Measurements from ENCODE around the gene TLE3. TPM values are rescaled to one million over a fixed set of nuclear protein-coding genes. Genes with fewer than 3 reads are reported as not detected.

Gene TLE3
- total and polyA plus RNA-seq, 3 experiments from 2014 or later: 19.4 to 76.5 (median 73.1) TPM

- Histone ChIP-seq H3K36me3 (ENCODE audit: insufficient read depth, low read length) (no peaks in the 10 kb centered on the region), H3K27ac (ENCODE audit: low read depth, low read length) (no peak overlapping the region), H3K4me3 (ENCODE audit: low read length) (no peak overlapping the region), H3K9me3 (ENCODE audit: low read length) (no peaks in the 10 kb centered on the region), H3K4me1 (ENCODE audit: insufficient read depth, low read length) (no peaks in the 10 kb centered on the region), H3K27me3 (ENCODE audit: insufficient read depth, low read length, poor library complexity, severe bottlenecking) (no peaks in the 10 kb centered on the region)
- H3K27ac Mint-ChIP-seq: no peak overlapping the region
- no peaks in the 10 kb centered on the region for H3K4me1 Mint-ChIP-seq
- POLR2A ChIA-PET: no interaction called here
- H3K9me3 Mint-ChIP-seq: no peaks in the 10 kb centered on the region
- peak in 1 of 5 donors; percentile 13 for DNase-seq
- H3K4me3 Mint-ChIP-seq: no peak overlapping the region
- H3K36me3 Mint-ChIP-seq: no peaks in the 10 kb centered on the region
- H3K27me3 Mint-ChIP-seq: no peaks in the 10 kb centered on the region
- CTCF ChIA-PET: no interaction called here
Observed at GRCh38 chr15:70036585-70037291, 61.0 kb downstream of the TLE3 start.

GRCh38 chr15:70035719-70036077 lies 62.0 kb downstream of the TLE3 start:
- Mint-ChIP-seq H3K9me3 (no peaks in the 10 kb centered on the region), H3K27ac (no peak overlapping the region), H3K4me3 (no peak overlapping the region), H3K4me1 (no peaks in the 10 kb centered on the region), H3K36me3 (no peaks in the 10 kb centered on the region), H3K27me3 (no peaks in the 10 kb centered on the region)
- Histone ChIP-seq H3K4me1 (ENCODE audit: insufficient read depth, low read length) (no peaks in the 10 kb centered on the region), H3K4me3 (ENCODE audit: low read length) (no peak overlapping the region), H3K27ac (ENCODE audit: low read depth, low read length) (no peak overlapping the region), H3K27me3 (ENCODE audit: insufficient read depth, low read length, poor library complexity, severe bottlenecking) (no peaks in the 10 kb centered on the region), H3K9me3 (ENCODE audit: low read length) (no peaks in the 10 kb centered on the region), H3K36me3 (ENCODE audit: insufficient read depth, low read length) (no peaks in the 10 kb centered on the region)
- CTCF ChIA-PET: no interaction called here
- POLR2A ChIA-PET: no interaction called here
- no peak for DNase-seq

GRCh38 chr15:70035051-70035718 lies 62.5 kb downstream of the TLE3 start:
- no peaks in the 10 kb centered on the region for H3K9me3 ChIP-seq (ENCODE audit: low read length)
- H3K36me3 Mint-ChIP-seq: no peaks in the 10 kb centered on the region
- POLR2A ChIA-PET: no interaction called here
- H3K36me3 ChIP-seq (ENCODE audit: insufficient read depth, low read length): no peaks in the 10 kb centered on the region
- H3K27me3 ChIP-seq (ENCODE audit: insufficient read depth, low read length, poor library complexity, severe bottlenecking): no peaks in the 10 kb centered on the region
- H3K4me3 Mint-ChIP-seq: no peak overlapping the region
- CTCF ChIA-PET: no interaction called here
- no peak overlapping the region for H3K4me3 ChIP-seq (ENCODE audit: low read length)
- no peaks in the 10 kb centered on the region for H3K4me1 ChIP-seq (ENCODE audit: insufficient read depth, low read length)
- DNase-seq: peak in 1 of 5 donors; percentile 42
- no peak overlapping the region for H3K27ac ChIP-seq (ENCODE audit: low read depth, low read length)
- no peaks in the 10 kb centered on the region for H3K9me3 Mint-ChIP-seq
- H3K27ac Mint-ChIP-seq: peak overlapping the region in 2 of 8 donors; percentile 21 to 57
- H3K4me1 Mint-ChIP-seq: no peaks in the 10 kb centered on the region
- no peaks in the 10 kb centered on the region for H3K27me3 Mint-ChIP-seq

- Histone ChIP-seq H3K9me3 (ENCODE audit: low read length) (no peaks in the 10 kb centered on the region), H3K27me3 (ENCODE audit: insufficient read depth, low read length, poor library complexity, severe bottlenecking) (no peaks in the 10 kb centered on the region), H3K4me3 (ENCODE audit: low read length) (no peak overlapping the region), H3K4me1 (ENCODE audit: insufficient read depth, low read length) (no peaks in the 10 kb centered on the region), H3K27ac (ENCODE audit: low read depth, low read length) (no peak overlapping the region), H3K36me3 (ENCODE audit: insufficient read depth, low read length) (no peaks in the 10 kb centered on the region)
- H3K9me3 Mint-ChIP-seq: no peaks in the 10 kb centered on the region
- H3K27ac Mint-ChIP-seq: no peak overlapping the region
- H3K36me3 Mint-ChIP-seq: no peaks in the 10 kb centered on the region
- no peak for DNase-seq
- no peaks in the 10 kb centered on the region for H3K4me1 Mint-ChIP-seq
- H3K27me3 Mint-ChIP-seq: no peaks in the 10 kb centered on the region
- POLR2A ChIA-PET: no interaction called here
- no peak overlapping the region for H3K4me3 Mint-ChIP-seq
- CTCF ChIA-PET: no interaction called here
Observed at GRCh38 chr15:70034596-70034995, 63.1 kb downstream of the TLE3 start.

- H3K27me3 Mint-ChIP-seq: peaks cover 0 to under 1% of the 10 kb centered on the region in 2 donors
- Histone ChIP-seq H3K4me3 (ENCODE audit: low read length) (no peak overlapping the region), H3K27ac (ENCODE audit: low read depth, low read length) (no peak overlapping the region), H3K9me3 (ENCODE audit: low read length) (no peaks in the 10 kb centered on the region), H3K27me3 (ENCODE audit: insufficient read depth, low read length, poor library complexity, severe bottlenecking) (no peaks in the 10 kb centered on the region), H3K4me1 (ENCODE audit: insufficient read depth, low read length) (no peaks in the 10 kb centered on the region), H3K36me3 (ENCODE audit: insufficient read depth, low read length) (no peaks in the 10 kb centered on the region)
- peak in 1 of 5 donors; percentile 38 for DNase-seq
- no peaks in the 10 kb centered on the region for H3K36me3 Mint-ChIP-seq
- no peak overlapping the region for H3K27ac Mint-ChIP-seq
- ChIA-PET CTCF (no interaction called here), POLR2A (no interaction called here)
- H3K9me3 Mint-ChIP-seq: no peaks in the 10 kb centered on the region
- H3K4me3 Mint-ChIP-seq: no peak overlapping the region
- no peaks in the 10 kb centered on the region for H3K4me1 Mint-ChIP-seq
Observed at GRCh38 chr15:70034141-70034540, 63.6 kb downstream of the TLE3 start.

GRCh38 chr15:70033529-70034140 lies 64.1 kb downstream of the TLE3 start:
- Histone ChIP-seq H3K27me3 (ENCODE audit: insufficient read depth, low read length, poor library complexity, severe bottlenecking) (no peaks in the 10 kb centered on the region), H3K9me3 (ENCODE audit: low read length) (no peaks in the 10 kb centered on the region), H3K36me3 (ENCODE audit: insufficient read depth, low read length) (no peaks in the 10 kb centered on the region), H3K4me3 (ENCODE audit: low read length) (no peak overlapping the region), H3K4me1 (ENCODE audit: insufficient read depth, low read length) (no peaks in the 10 kb centered on the region), H3K27ac (ENCODE audit: low read depth, low read length) (no peak overlapping the region)
- H3K4me3 Mint-ChIP-seq: no peak overlapping the region
- DNase-seq: peak in 1 of 5 donors; percentile 27
- H3K9me3 Mint-ChIP-seq: no peaks in the 10 kb centered on the region
- ChIA-PET POLR2A (no interaction called here), CTCF (no interaction called here)
- no peaks in the 10 kb centered on the region for H3K4me1 Mint-ChIP-seq
- peaks cover 0 to 1% of the 10 kb centered on the region in 2 donors for H3K27me3 Mint-ChIP-seq
- H3K27ac Mint-ChIP-seq: no peak overlapping the region
- H3K36me3 Mint-ChIP-seq: no peaks in the 10 kb centered on the region

- Mint-ChIP-seq H3K36me3 (no peaks in the 10 kb centered on the region), H3K27me3 (peaks cover 0 to 3% of the 10 kb centered on the region in 2 donors), H3K9me3 (no peaks in the 10 kb centered on the region), H3K4me1 (no peaks in the 10 kb centered on the region), H3K4me3 (no peak overlapping the region), H3K27ac (no peak overlapping the region)
- Histone ChIP-seq H3K36me3 (ENCODE audit: insufficient read depth, low read length) (no peaks in the 10 kb centered on the region), H3K4me3 (ENCODE audit: low read length) (no peak overlapping the region), H3K9me3 (ENCODE audit: low read length) (no peaks in the 10 kb centered on the region), H3K4me1 (ENCODE audit: insufficient read depth, low read length) (no peaks in the 10 kb centered on the region), H3K27me3 (ENCODE audit: insufficient read depth, low read length, poor library complexity, severe bottlenecking) (no peaks in the 10 kb centered on the region), H3K27ac (ENCODE audit: low read depth, low read length) (no peak overlapping the region)
- ChIA-PET POLR2A (no interaction called here), CTCF (no interaction called here)
- DNase-seq: no peak
Observed at GRCh38 chr15:70033109-70033508, 64.6 kb downstream of the TLE3 start.

GRCh38 chr15:70032509-70032908 lies 65.2 kb downstream of the TLE3 start:
- H3K4me3 Mint-ChIP-seq: no peak overlapping the region
- no peaks in the 10 kb centered on the region for H3K36me3 ChIP-seq (ENCODE audit: insufficient read depth, low read length)
- ChIA-PET POLR2A (no interaction called here), CTCF (no interaction called here)
- H3K27me3 Mint-ChIP-seq: peaks cover 0 to 3% of the 10 kb centered on the region in 2 donors
- no peaks in the 10 kb centered on the region for H3K9me3 Mint-ChIP-seq
- no peaks in the 10 kb centered on the region for H3K27me3 ChIP-seq (ENCODE audit: insufficient read depth, low read length, poor library complexity, severe bottlenecking)
- no peaks in the 10 kb centered on the region for H3K9me3 ChIP-seq (ENCODE audit: low read length)
- no peaks in the 10 kb centered on the region for H3K4me1 ChIP-seq (ENCODE audit: insufficient read depth, low read length)
- no peak overlapping the region for H3K4me3 ChIP-seq (ENCODE audit: low read length)
- H3K4me1 Mint-ChIP-seq: no peaks in the 10 kb centered on the region
- no peak overlapping the region for H3K27ac ChIP-seq (ENCODE audit: low read depth, low read length)
- no peak for DNase-seq
- H3K27ac Mint-ChIP-seq: no peak overlapping the region
- H3K36me3 Mint-ChIP-seq: no peaks in the 10 kb centered on the region
